NCI-H2029 (cell line): ENCODE measurements around the gene RAD9B.
"Not testable (repeated sequence)": the region's sequence is repeated elsewhere in the genome, so short reads cannot be mapped to it uniquely, and the experiment has no call there.

Experiments
- DNase-seq: peaks from one replicate; lab custom pipeline; 2025; lab: John Stamatoyannopoulos, UW

Gene RAD9B

DNA sequence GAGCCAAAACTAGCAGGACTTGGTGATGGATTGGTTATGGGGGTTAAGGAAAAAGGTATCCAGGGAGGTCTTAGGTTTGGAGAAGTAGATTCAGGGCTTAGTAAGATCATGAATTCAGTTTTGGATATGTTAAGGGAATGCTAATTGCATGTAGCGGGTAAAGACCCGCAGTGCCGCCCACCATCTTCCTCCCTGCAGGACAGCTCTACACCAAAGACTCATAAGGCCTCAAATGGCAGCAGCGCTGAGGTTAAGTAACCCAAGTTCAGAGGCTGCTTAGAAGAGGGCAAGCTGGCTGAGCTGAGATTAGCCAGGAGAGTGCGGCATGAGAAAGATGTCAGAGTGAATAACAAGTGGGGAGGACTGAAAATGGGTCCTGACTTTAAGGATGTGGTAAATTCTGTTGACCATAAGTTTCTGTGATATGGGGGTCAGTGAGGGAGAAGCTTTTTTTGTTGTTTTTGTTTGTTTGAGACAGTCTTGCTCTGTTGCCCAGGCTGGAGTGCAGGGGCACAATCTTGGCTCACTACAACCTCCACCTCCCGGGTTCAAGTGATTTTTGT is 26.2 kb downstream of the RAD9B start:
- no peak for DNase-seq

DNA sequence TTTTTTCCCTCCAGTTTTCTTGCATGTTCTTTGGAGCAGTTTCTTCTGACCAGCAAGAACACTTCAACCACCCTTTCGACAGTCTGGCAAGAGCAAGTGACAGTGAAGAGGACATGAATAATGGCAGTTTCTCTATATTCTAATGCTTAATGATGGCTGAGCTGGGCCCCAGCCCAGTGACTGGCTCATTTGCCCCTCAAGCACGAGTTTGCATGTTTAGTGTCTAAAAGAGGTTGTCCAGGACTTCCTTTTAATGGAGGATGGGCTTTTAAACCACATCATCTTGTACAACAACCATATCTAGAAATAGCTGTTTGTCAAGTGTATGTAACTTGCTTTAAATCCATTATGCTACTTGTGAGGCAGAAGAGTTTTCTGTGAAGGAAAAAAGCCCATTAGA is 28.4 kb downstream of the RAD9B start:
- DNase-seq: no peak

GRCh38 chr12:110531741-110532333 is 29.7 kb downstream of the RAD9B start:
- DNase-seq: no peak

- DNase-seq: no peak
Measured at GRCh38 chr12:110532644-110533043, 30.5 kb downstream of the RAD9B start.

DNA sequence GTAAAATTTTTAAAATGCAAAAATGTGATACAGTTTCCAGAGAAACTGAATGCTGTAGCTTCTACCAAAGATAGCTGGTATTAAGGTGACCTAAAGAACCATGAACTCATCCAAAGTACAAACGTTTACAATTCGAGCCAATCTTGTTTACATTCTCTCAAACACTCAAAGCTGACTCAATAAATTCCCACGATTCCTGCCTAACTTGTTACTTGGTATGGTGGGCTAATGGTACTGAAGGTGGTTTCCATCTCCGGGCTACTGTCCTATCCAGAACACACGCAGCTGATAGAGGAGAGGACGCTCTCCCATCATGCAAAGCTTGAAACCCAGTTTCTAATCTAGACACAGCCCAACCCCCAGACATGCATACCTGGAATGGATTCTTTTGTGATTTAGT is 31.5 kb downstream of the RAD9B start:
- DNase-seq: no peak

- no peak for DNase-seq
Measured at GRCh38 chr12:110534811-110535210, 32.7 kb downstream of the RAD9B start.

GRCh38 chr12:110536834-110537604 is 34.9 kb downstream of the RAD9B start:
- DNase-seq: peak; percentile 73

GRCh38 chr12:110537605-110538409 is 35.7 kb downstream of the RAD9B start:
- DNase-seq: peak; percentile 95

DNA sequence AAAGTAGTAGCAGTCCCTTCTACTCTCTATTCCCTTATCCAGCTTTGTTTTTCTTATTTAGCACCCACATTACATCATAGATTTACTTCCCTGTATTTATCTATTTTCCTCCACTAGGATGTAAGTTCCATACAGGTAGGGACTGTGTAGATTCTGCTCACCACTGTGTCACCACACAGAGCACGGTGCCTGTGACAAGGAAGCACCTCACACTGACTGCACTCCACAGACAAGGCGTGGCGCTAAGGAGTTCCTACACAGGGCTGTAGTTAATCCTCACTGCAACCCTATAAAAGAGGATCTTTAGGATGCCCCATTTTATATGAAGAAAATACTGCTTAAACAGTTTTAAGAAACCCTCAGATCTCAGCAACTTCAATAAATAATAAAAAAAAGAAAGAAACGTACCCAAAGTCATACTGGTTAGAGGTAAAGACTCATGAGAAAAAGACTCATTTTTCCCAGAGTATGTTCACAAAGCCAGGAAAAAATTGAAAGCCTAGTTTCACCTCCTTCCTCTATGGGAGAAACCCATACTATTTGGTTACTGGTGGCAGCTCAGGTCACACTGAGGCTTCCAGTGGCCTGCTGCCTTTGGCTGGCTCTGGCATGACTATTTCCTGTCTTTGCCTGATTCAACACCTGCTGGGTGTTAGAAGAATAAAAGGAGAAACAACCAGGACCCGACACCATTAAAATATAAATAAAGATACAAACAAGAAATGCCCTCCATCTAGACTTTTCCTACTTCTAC is 36.9 kb downstream of the RAD9B start:
- DNase-seq: peak; percentile 11

DNA sequence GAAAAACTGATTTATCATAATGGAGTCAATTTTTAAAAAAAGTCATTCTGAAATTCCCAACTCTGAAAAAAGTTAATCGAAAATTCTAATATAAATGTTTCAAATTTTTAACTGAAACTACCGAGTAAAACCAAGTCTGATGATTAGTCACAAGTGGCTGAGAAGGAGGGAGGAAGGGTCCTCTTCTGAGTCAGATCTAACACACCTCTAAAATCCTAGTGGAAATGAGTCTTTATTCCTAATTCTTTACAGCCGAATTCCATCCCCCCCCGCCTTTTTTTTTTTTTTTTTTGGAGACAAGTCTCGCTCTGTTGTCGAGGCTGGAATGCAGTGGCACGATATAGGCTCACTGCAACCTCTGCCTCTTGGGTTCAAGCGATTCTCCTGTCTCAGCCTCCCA is 37.9 kb downstream of the RAD9B start:
- DNase-seq: no peak

DNA sequence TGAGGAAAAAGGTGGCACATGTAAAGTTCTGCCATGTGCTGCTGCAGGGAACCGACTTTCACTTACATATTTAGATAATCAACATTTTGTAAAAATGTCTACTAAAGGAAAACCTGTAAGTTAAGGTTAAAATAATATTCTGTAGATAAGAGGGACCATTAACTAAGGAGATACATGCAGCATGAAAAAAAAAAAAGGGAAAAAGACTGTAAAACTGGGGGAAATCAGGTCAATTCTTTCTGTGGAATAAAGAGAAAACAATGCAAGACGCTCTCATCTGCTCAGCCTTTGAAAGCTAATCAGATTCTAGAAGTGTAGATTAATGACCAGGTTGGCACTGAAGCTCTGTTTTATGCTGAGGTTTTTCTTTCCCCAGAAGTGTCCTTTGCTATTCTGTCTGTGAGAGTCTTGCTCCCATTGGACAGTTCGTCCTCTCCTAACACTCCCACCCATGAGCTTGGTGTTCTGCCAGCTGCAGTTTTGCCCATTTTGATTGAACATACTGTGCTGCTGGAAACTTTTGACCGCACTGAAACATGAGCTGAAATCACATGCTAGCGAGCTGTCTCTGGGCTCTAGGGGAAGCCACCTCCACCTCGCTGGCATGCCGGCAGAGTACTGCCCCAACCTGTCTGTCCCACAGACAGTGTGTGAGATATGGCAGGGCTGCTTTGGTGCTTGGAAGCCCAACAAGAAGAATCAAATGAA is 41.3 kb downstream of the RAD9B start:
- peak; percentile 67 for DNase-seq

DNA sequence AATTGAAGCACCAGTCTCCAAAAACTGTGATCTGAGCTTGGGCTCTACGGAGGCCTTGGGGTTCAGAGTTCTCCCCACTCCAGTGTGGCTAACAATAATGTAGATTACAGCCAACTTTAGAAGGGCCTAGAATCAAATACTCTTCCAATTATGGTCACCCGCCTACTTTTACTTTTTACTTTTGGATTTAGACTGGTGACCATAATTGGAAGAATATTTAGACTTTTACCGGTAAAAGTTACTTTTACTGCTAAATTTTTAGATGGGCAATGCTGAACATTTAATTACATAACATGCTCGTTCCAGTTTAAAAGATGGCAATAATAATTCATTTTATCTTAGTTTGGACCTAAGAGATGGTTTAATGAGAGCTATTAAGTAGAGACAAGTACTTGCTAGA is 41.8 kb downstream of the RAD9B start:
- DNase-seq: no peak

DNA sequence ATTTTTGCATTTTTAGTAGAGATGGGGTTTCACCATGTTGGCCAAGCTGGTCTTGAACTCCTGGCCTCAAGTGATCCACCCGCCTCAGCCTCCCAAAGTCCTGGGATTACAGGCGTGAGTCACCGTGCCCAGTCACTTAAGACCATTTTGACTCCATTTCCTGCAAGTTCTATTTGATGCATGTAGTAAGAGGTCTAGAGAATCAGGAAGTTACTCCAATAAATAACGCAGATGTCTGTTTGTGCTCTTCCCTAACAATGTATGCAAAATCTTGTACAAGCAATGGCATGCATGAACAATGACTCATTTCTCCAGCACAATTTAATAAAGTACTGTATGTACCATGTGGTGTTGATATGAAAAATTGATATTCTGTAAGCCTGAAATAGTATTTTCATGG is 43.1 kb downstream of the RAD9B start:
- not testable (repeated sequence) for DNase-seq

- no peak for DNase-seq
Measured at GRCh38 chr12:110545812-110546211, 43.7 kb downstream of the RAD9B start.

GRCh38 chr12:110546339-110546738 is 44.2 kb downstream of the RAD9B start:
- no peak for DNase-seq

DNA sequence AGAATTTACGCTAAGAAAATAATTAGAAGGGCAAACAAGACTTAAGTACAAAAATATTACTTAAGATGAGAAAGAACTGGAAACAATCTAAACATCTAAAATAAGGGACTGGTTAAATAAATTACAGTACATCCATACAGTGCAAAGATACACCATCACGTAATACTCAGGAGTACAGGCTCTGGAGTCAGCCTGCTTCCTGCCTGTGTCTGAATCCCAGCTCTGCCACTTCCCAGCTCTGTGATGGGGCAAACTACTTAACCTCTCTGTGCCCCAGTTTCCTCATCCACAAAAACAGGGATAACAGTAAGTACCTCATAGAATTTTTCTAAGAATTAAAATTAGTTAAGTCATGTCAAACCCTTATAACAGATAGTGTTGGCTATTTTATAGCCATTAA is 45.0 kb downstream of the RAD9B start:
- no peak for DNase-seq

GRCh38 chr12:110548678-110549077 is 46.5 kb downstream of the RAD9B start:
- DNase-seq: no peak

- no peak for DNase-seq
Measured at GRCh38 chr12:110549716-110550115, 47.6 kb downstream of the RAD9B start.

DNA sequence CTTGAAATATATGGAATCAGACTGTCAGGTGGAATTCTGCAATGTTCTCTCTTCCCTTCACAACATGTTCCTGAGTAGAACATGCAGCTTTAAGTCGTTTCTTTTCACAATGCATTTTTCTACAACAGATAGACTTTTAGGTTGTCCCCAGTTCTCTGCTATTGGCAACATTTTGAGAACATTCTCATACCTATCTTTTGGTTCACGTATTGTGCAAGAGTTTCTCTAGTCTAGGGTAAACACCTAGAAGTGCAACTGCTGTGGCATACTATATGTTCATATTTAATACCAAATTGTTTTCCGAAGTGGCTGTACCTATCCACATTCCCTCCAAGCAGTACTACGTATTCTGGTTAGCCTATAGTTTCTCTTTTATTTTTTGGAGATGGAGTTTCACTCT is 48.9 kb downstream of the RAD9B start:
- no peak for DNase-seq
